D721Med (cell line): ENCODE results near the gene PLIN3.
"Not testable (repeated sequence)": the region's sequence is repeated elsewhere in the genome, so short reads cannot be mapped to it uniquely, and the experiment has no call there.

Experiments
- DNase-seq: peaks from one replicate; pipeline ENCODE4 v3.0.0; 2011; ENCODE audit warnings: low spot score; ENCODE audit not compliant: insufficient read length
- FAIRE-seq: peaks from 2 replicates; lab custom pipeline; 2011; peaks lifted over from hg19 to GRCh38; lab: Jason Lieb, UNC
- CTCF ChIP-seq: IDR thresholded peaks from 2 replicates; pipeline ENCODE4 v1.5.1; 2012; ENCODE audit warnings: mild to moderate bottlenecking, control low read depth; ENCODE audit not compliant: insufficient read depth; ENCODE audit errors: missing control alignments

PLIN3 gene

GRCh38 chr19:4807188-4807587 lies 60.3 kb downstream of the PLIN3 start:
- FAIRE-seq, result no peak
- TF ChIP-seq CTCF, result no peak

GRCh38 chr19:4806384-4806783 lies 61.1 kb downstream of the PLIN3 start:
- no peak for DNase-seq
- no peak for TF ChIP-seq CTCF
- no peak for FAIRE-seq

More at GRCh38 chr19:4807188-4807587, 60.3 kb downstream of the PLIN3 start:
- DNase-seq, result no peak

- DNase-seq, FAIRE-seq: not testable (repeated sequence)
These were observed 62.3 kb downstream of the PLIN3 start for GRCh38 chr19:4805140-4805539.

GRCh38 chr19:4803736-4804695 lies 63.5 kb downstream of the PLIN3 start:
- DNase-seq (no peak), FAIRE-seq (no peak)
- TF ChIP-seq CTCF, result peak; percentile 98

- no peak for DNase-seq
- no peak for TF ChIP-seq CTCF
- no peak for FAIRE-seq
These were observed 64.8 kb downstream of the PLIN3 start for GRCh38 chr19:4802711-4803110.

GRCh38 chr19:4801085-4801619 lies 66.3 kb downstream of the PLIN3 start:
- FAIRE-seq, result no peak
- no peak for TF ChIP-seq CTCF
- no peak for DNase-seq

GRCh38 chr19:4800591-4801081 lies 66.8 kb downstream of the PLIN3 start:
- TF ChIP-seq CTCF, result no peak
- DNase-seq (no peak), FAIRE-seq (no peak)
